Psoas muscle (tissue), 8 donors: Measurements from ENCODE around the gene PLCD3. TPM values are rescaled to one million over a fixed set of nuclear protein-coding genes. Genes with fewer than 3 reads are reported as not detected.
A peak's percentile ranks its signal among the peaks of the same experiment; 100 is the strongest.

Source experiments
- ATAC-seq, 4 donors: fragments of 200-7000 bp; cut with Tn5 transposase; one replicate each; pipeline ENCODE4 v1.9.1; 2020; ENCODE audit warnings: moderate library complexity in 3 of 4, mild to moderate bottlenecking in 2 of 4
- DNase-seq, 2 donors: peaks; one replicate each; pipeline ENCODE4 v3.0.0-alpha.2; 2020
- H3K27ac ChIP-seq: fragments of 200-600 bp; one replicate; pipeline ENCODE4 v1.8.0; 2022
- H3K27me3 ChIP-seq, 3 donors: fragments of 200-600 bp in 1 of 3; one replicate each; pipeline versions ENCODE4 v1.6.1 to v1.8.0; 2013 to 2022; ENCODE audit warnings: low read length in 2 of 3, mild to moderate bottlenecking in 2 of 3, moderate library complexity in 1 of 3; ENCODE audit not compliant: insufficient read depth in 3 of 3
- H3K36me3 ChIP-seq, 2 donors: fragments of 200-600 bp in 1 of 2; one replicate each; pipeline versions ENCODE4 v1.6.1 to v1.8.0; 2013 to 2022; ENCODE audit warnings: low read depth in 1 of 2, mild to moderate bottlenecking in 1 of 2, moderate library complexity in 1 of 2; ENCODE audit not compliant: insufficient read depth in 1 of 2
- H3K4me1 ChIP-seq: fragments of 200-600 bp; one replicate; pipeline ENCODE4 v1.8.0; 2022
- H3K4me3 ChIP-seq: fragments of 200-600 bp; one replicate; pipeline ENCODE4 v1.8.0; 2022; ENCODE audit warnings: mild to moderate bottlenecking
- H3K9me3 ChIP-seq: fragments of 200-600 bp; one replicate; pipeline ENCODE4 v1.8.0; 2022
- WGBS, 3 donors: extraction: QIAGEN DNeasy Blood & Tissue Kit; methylation state at CpG; one replicate each; pipeline versions ENCODE4 v1.1.6 to v1.1.7; 2013; 5-methylcytosine and 5-hydroxymethylcytosine counted together
- intact Hi-C, 2 donors: fragments of 100-400 bp; cut with DNase I; formaldehyde crosslinking; loops; one replicate each; pipeline versions ENCODE4 v1.11.0 to v1.14.2; 2022
- polyA plus RNA-seq, 3 donors: library from polyadenylated mRNA; stranded (reverse); fragments of 200-250 nt; gene quantifications; one replicate each; pipeline ENCODE4 v1.2.3, GENCODE V29; 2013
- total RNA-seq, 4 donors: library from RNA; stranded (reverse); fragmentation: NEBNext Ultra II Directional in 2 of 4; extraction: Animal tissue kit (Norgen Biotek cat#: 25700) in 2 of 4; gene quantifications; one replicate each; pipeline versions ENCODE4 v1.2.1 to v1.2.4, GENCODE V29; 2021 to 2023
- TF ChIP-seq, protein P1 (sequence below): fragments of 200-600 bp; IDR thresholded peaks from one replicate; pipeline ENCODE4 v1.8.0; 2022; ENCODE audit warnings: antibody characterized with exemption
- donor health status: healthy with polysubstance abuse.
- donor health status: DM: no; HTN: no; CAD: no; lungs with moderate emphysema.
- donor health status: Bipolar disorder and iron deficiency.
- donor health status: healthy.
- donor health status: DM: yes; HTN: yes; CAD: no.
- donor health status: DM: no; HTN: no; CAD: no.
- donor health status: DM: no; HTN: no; CAD: no.
- donor health status: DM: yes; HTN: yes; CAD: no.

The PLCD3 gene
- total and polyA plus RNA-seq, 7 donors: 57.0 to 217 (median 167) TPM

DNA sequence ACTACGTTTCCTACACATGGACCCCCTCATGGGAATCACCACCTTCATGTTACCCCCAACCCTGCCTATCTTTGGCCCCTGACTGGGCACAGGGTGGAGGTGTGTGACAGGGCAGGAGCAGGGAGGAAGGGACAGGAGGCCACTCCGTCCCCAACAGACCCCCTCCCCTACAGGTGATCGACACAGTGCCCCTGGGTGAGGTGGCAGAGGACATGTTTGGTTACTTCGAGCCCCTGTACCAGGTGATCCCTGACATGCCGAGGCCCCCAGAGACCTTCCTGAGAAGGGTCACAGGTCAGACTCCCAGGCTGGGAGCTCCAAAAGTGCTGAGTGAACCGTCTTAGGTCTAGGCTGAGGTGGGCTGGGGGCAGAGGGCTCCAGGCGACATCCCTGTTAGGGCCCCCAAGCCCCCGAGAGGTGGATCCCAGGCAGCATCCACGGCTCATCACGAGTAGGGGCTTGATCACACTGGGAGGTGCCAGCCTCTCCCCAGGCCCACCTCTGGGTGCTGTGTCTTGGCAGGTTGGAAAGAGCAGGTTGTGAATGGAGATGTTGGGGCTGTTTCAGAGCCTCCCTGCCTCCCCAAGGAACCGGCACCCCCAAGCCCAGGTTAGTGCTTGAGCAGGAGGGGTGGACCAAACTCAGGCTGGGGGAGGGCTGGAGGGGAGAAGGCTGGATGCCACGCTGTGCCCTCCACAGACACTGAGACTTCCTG, 4.7 kb upstream of the PLCD3 start:
- H3K27ac ChIP-seq: no peak overlapping the region

DNA sequence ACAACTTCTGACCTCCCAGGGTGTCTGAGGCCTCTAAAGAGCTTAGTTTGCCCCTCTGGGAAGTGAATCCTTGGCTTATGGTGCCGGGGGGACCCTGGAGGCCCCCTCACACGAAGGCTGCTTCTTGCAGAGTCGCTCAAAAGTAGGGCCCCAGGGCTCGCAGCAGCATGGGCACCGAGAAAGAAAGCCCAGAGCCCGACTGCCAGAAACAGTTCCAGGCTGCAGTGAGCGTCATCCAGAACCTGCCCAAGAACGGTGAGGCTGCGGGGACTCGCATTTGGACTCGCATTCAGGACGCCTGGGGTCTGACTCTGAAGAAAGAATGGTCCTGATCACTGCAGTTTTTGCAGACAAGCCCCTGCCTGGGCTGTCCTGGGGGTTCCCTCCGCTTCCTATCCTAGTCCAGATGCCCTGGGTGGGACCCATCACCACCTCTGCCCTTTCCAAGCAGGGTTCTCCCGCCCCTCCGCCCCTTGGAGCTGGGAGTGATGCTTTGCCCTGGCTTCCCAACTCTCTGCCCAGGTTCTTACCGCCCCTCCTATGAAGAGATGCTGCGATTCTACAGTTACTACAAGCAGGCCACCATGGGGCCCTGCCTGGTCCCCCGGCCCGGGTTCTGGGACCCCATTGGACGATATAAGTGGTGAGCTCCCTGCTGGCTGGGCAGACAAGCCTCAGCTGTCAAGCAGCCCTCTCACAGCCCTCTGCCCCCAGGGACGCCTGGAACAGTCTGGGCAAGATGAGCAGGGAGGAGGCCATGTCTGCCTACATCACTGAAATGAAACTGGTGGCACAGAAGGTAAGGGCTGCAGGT, 3.9 kb upstream of the PLCD3 start:
- no peaks in the 10 kb centered on the region for H3K27me3 ChIP-seq
- peaks cover 0 to 4% of the 10 kb centered on the region in 2 donors for H3K36me3 ChIP-seq
- intact Hi-C loops: loop anchor here (1.0 to 10.0 kb wide), 3 partner anchors 61 to 361 kb away; no protein-coding TSS in a partner anchor
- H3K4me1 ChIP-seq: peaks cover 6% of the 10 kb centered on the region
- no peaks in the 10 kb centered on the region for H3K9me3 ChIP-seq
- H3K27ac ChIP-seq: peak overlapping the region; percentile 69
- ATAC-seq (no peak), DNase-seq (peak in 1 of 2 donors; percentile 56)
- WGBS, 3 donors: 45 to 57% (median 47%) methylated on average over 21 of the region's 21 CpGs
- H3K4me3 ChIP-seq: peak overlapping the region; percentile 71
- TF ChIP-seq, protein P1, sequence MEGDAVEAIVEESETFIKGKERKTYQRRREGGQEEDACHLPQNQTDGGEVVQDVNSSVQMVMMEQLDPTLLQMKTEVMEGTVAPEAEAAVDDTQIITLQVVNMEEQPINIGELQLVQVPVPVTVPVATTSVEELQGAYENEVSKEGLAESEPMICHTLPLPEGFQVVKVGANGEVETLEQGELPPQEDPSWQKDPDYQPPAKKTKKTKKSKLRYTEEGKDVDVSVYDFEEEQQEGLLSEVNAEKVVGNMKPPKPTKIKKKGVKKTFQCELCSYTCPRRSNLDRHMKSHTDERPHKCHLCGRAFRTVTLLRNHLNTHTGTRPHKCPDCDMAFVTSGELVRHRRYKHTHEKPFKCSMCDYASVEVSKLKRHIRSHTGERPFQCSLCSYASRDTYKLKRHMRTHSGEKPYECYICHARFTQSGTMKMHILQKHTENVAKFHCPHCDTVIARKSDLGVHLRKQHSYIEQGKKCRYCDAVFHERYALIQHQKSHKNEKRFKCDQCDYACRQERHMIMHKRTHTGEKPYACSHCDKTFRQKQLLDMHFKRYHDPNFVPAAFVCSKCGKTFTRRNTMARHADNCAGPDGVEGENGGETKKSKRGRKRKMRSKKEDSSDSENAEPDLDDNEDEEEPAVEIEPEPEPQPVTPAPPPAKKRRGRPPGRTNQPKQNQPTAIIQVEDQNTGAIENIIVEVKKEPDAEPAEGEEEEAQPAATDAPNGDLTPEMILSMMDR: no peak

More for the DNA sequence above, 4.7 kb upstream of the PLCD3 start:
- H3K4me1 ChIP-seq: no peaks in the 10 kb centered on the region
- DNase-seq (peak in 1 of 2 donors; percentile 42), ATAC-seq (no peak)
- H3K27me3 ChIP-seq: no peaks in the 10 kb centered on the region
- intact Hi-C loops: loop anchor here (1.0 to 10.0 kb wide), 3 partner anchors 60 to 362 kb away; no protein-coding TSS in a partner anchor
- peaks cover 0 to 4% of the 10 kb centered on the region in 2 donors for H3K36me3 ChIP-seq
- 84 to 91% (median 84%) methylated on average over 12 of the region's 12 CpGs for WGBS, 3 donors
- TF ChIP-seq, protein P1: no peak
- H3K9me3 ChIP-seq: no peaks in the 10 kb centered on the region
- H3K4me3 ChIP-seq: no peak overlapping the region

DNA sequence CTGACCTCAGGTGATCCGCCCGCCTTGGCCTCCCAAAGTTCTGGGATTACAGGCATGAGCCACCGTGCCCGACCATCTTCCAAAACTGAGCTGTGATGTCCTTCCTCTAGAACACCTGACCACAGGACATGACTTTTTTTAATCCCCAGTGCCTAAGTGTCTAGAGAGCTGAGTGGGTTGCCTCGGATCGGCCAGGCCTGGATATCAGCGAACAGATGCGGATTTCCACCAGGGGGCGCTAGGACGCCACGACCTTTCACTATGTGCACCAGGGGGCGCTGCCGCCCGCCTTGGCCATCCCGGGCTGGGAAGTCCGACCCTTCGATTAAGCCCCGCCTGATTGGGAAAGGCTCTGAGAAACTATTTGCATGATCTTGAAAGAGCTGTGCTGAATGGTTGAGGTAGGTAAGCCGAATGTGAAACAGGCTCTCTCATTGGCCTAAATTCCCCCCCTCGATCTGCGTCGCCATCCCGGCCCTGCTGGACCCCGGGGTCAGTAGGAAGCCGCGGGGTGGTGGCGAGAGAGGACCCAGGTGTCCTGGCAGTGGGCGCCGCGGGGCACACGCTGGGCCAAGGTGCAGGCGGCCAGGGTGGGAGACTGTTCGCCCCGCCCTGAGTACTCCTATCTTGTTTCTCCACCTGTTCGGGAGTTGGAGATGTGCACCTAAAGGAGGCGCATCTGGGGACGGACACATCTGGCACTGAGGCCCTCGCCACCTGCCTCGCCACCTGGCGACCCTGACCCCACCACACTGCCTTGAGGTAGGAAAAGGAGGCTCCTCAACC, 3.1 kb upstream of the PLCD3 start, which contains the start of gene ACBD4:
Gene ACBD4, plus strand, starts transcription at position 496 of the 786 bp plus-strand sequence. CDS start 458 bp downstream, outside the sequence.
- Histone ChIP-seq H3K27me3 (no peaks in the 10 kb centered on the region), H3K9me3 (no peaks in the 10 kb centered on the region), H3K4me1 (peaks cover 14% of the 10 kb centered on the region), H3K4me3 (peak within 1 kb of the TSS; percentile 71), H3K36me3 (peaks cover 0 to 4% of the 10 kb centered on the region in 2 donors), H3K27ac (peak within 1 kb of the TSS; percentile 69)
- DNase-seq (peak; percentile 94 to 97), ATAC-seq (peak; percentile 79 to 83 (median 82))
- TF ChIP-seq, protein P1: peak; percentile 100
- intact Hi-C loops: loop anchor here in 1 of 2 donors (10.0 kb wide), 1 partner anchor 361 kb away; no protein-coding TSS in a partner anchor
- WGBS, 3 donors: 5% methylated on average over 40 of the region's 40 CpGs
